GM12878 (cell line): ENCODE data around the gene SUFU. TPM values are rescaled to one million over a fixed set of nuclear protein-coding genes. Genes with fewer than 3 reads are reported as not detected.

Source experiments
- ATAC-seq: fragments of 200-7000 bp; cut with Tn5 transposase; 3 replicates; pipeline ENCODE4 v1.9.1; 2020; ENCODE audit warnings: mild to moderate bottlenecking, moderate library complexity
- BruUV-seq: library from RNA; stranded (reverse); fragments of 400-500 nt; replicated peaks from 2 replicates; lab custom pipeline; 2021; lab: Mats Ljungman, UMichigan
- CTCF ChIA-PET: fragments of 300-600 bp; sonication (Branson Sonifier 250); formaldehyde crosslinking; extraction: SDS; loops from one replicate; lab custom pipeline; 2021; ENCODE audit warnings: inconsistent platforms; lab: Yijun Ruan, JAX
- POLR2A ChIA-PET: fragments of 350-600 bp; formaldehyde crosslinking; extraction: SDS; loops from one replicate; lab custom pipeline; 2021; ENCODE audit warnings: inconsistent platforms; lab: Charles Lee
- RAD21 ChIA-PET: fragments of 300-600 bp; sonication (Branson Sonifier 250); formaldehyde crosslinking; loops from one replicate; lab custom pipeline; 2023; ENCODE audit warnings: antibody characterized with exemption; ENCODE audit not compliant: unreplicated experiment; lab: Charles Lee
- SMC1A ChIA-PET: fragments of 300-600 bp; sonication (Branson Sonifier 250); formaldehyde crosslinking; loops from one replicate; lab custom pipeline; 2023; ENCODE audit not compliant: unreplicated experiment, uncharacterized antibody; lab: Charles Lee
- DNase-seq: peaks from one replicate; pipeline ENCODE4 v3.0.0-alpha.2; 2011; ENCODE audit warnings: low read depth, low spot score
- FAIRE-seq: peaks from 3 replicates; lab custom pipeline; 2011; peaks lifted over from hg19 to GRCh38; lab: Jason Lieb, UNC
- H2AFZ ChIP-seq: 2 replicates; pipeline ENCODE4 v1.6.0; 2011; ENCODE audit warnings: low read depth, low read length, control low read depth; ENCODE audit not compliant: control insufficient read depth
- H3K27ac ChIP-seq: 2 replicates; pipeline ENCODE4 v1.5.1; 2011; ENCODE audit warnings: control low read depth; ENCODE audit not compliant: control insufficient read depth, insufficient read depth
- H3K27me3 ChIP-seq, 2 experiments: replicated peaks in 1 of 2; 2 replicates each; pipeline versions ENCODE4 v1.6.0 to v1.6.1; 2011; ENCODE audit warnings: low read length in 1 of 2; ENCODE audit not compliant: control insufficient read depth in 2 of 2, insufficient read depth in 2 of 2
- H3K36me3 ChIP-seq, 2 experiments: 2 replicates each; pipeline ENCODE4 v1.5.1; 2011; ENCODE audit warnings: low read length in 1 of 2; ENCODE audit not compliant: control insufficient read depth in 2 of 2, insufficient read depth in 2 of 2
- H3K4me1 ChIP-seq: 2 replicates; pipeline ENCODE4 v1.6.1; 2011; ENCODE audit warnings: mild to moderate bottlenecking, low read length, moderate library complexity, mixed read lengths; ENCODE audit not compliant: control insufficient read depth, insufficient read depth
- H3K4me2 ChIP-seq: 2 replicates; pipeline ENCODE4 v1.6.0; 2011; ENCODE audit warnings: control low read depth; ENCODE audit not compliant: control insufficient read depth, insufficient read depth
- H3K4me3 ChIP-seq: fragments of 200-600 bp; sonication (generic); 2 replicates; pipeline ENCODE4 v1.5.1; 2016
- H3K79me2 ChIP-seq: 2 replicates; pipeline ENCODE4 v1.6.0; 2011; ENCODE audit warnings: low read length; ENCODE audit not compliant: control insufficient read depth, insufficient read depth
- H3K9ac ChIP-seq: 2 replicates; pipeline ENCODE4 v1.8.0; 2011; ENCODE audit warnings: low read length, control low read depth, mixed read lengths; ENCODE audit not compliant: control insufficient read depth, insufficient read depth
- H3K9me3 ChIP-seq: replicated peaks from 3 replicates; pipeline ENCODE4 v1.5.1; 2011; ENCODE audit warnings: mild to moderate bottlenecking, low read length; ENCODE audit not compliant: control insufficient read depth, insufficient read depth
- H4K20me1 ChIP-seq: 2 replicates; pipeline ENCODE4 v1.6.0; 2011; ENCODE audit not compliant: control insufficient read depth, insufficient read depth
- HDAC2 ChIP-seq: fragments of 200-600 bp; sonication (generic); IDR thresholded peaks from 2 replicates; pipeline ENCODE4 v1.6.1; 2017
- HDAC6 ChIP-seq: fragments of 200-600 bp; sonication (generic); IDR thresholded peaks from one replicate; pipeline ENCODE4 v1.8.0; 2017; ENCODE audit warnings: antibody characterized with exemption; ENCODE audit not compliant: unreplicated experiment
- IRF3 ChIP-seq: fragments of 450-650 bp; IDR thresholded peaks from 2 replicates; pipeline ENCODE4 v1.6.1; 2014; ENCODE audit warnings: mild to moderate bottlenecking
- JUNB ChIP-seq: IDR thresholded peaks from 2 replicates; pipeline ENCODE4 v1.6.1; 2016; ENCODE audit warnings: antibody characterized with exemption, mild to moderate bottlenecking
- MTA2 ChIP-seq: fragments of 450-650 bp; IDR thresholded peaks from 2 replicates; pipeline ENCODE4 v1.6.1; 2016; ENCODE audit warnings: low read depth, mild to moderate bottlenecking, moderate library complexity
- MTA3 ChIP-seq: IDR thresholded peaks from 2 replicates; pipeline ENCODE4 v1.6.1; 2012; ENCODE audit warnings: low read length, inconsistent platforms, borderline replicate concordance
- PAX5 ChIP-seq: IDR thresholded peaks from 2 replicates; pipeline ENCODE4 v1.6.1; 2011; ENCODE audit warnings: low read depth, low read length, borderline replicate concordance
- PML ChIP-seq: IDR thresholded peaks from 2 replicates; pipeline ENCODE4 v1.6.1; 2012; ENCODE audit warnings: low read length, inconsistent platforms
- SUPT20H ChIP-seq: IDR thresholded peaks from 2 replicates; pipeline ENCODE4 v1.6.1; 2011; ENCODE audit warnings: low read depth, mild to moderate bottlenecking, low read length, moderate library complexity, borderline replicate concordance; ENCODE audit not compliant: control insufficient read depth
- TCF12 ChIP-seq: IDR thresholded peaks from 2 replicates; pipeline ENCODE4 v1.6.1; 2011; ENCODE audit warnings: low read depth, mild to moderate bottlenecking, low read length
- WGBS: methylation state at CpG from one replicate; pipeline ENCODE4 v1.1.6; 2016; ENCODE audit warnings: low lambda C conversion rate; ENCODE audit not compliant: insufficient replicate concordance, insufficient coverage; ENCODE audit errors: missing lambda C conversion rate; 5-methylcytosine and 5-hydroxymethylcytosine counted together
- in situ Hi-C: fragments of 300-500 bp; cut with MboI; formaldehyde crosslinking; loops from 9 replicates; pipeline ENCODE4 v1.14.3; 2018; ENCODE audit warnings: mixed read lengths
- intact Hi-C: fragments of 100-400 bp; cut with micrococcal nuclease; formaldehyde crosslinking; loops from one replicate; pipeline ENCODE4 v1.14.2; 2022; ENCODE audit not compliant: unreplicated experiment
- polyA plus RNA-seq, 11 experiments: library from polyadenylated mRNA; depleted of rRNA in 4 of 11; unstranded in 6 of 11; stranded (reverse) in 5 of 11; fragments of >200 nt; fragmentation: Nextera tagmentation in 4 of 11; fragmentation: Illumina TruSeq in 1 of 11; extraction: Ambion mirVana in 4 of 11; extraction: Trizol in 1 of 11; gene quantifications; 1 replicate in 1 of 11; 2 replicates in 10 of 11; pipeline versions ENCODE4 v1.2.1 to v1.2.3, GENCODE V29; 2011 to 2016; ENCODE audit warnings: inconsistent platforms in 2 of 11, missing spikeins in 2 of 11, low read depth in 1 of 11
- total RNA-seq, 4 experiments: library from RNA; depleted of rRNA in 3 of 4; stranded (reverse); fragments of >200 nt in 3 of 4; fragmentation: Illumina TruSeq in 1 of 4; extraction: Trizol in 1 of 4; gene quantifications; 2 replicates each; pipeline versions ENCODE4 v1.2.1 to v1.2.3, GENCODE V29; 2013 to 2021

Gene SUFU
- total and polyA plus RNA-seq, 10 of the 15 experiments (the other 5 are each of a cell fraction or from before 2014, with no cell fraction given), result 0.68 to 7.7 (median 2.4) TPM

- DNase-seq, result no peak
- CTCF ChIA-PET, result no interaction called here
- H3K27me3 ChIP-seq, result no peaks in the 10 kb centered on the region
- H3K36me3 ChIP-seq, result peaks cover 2 to 5% of the 10 kb centered on the region in 2 experiments; a peak in 3 of 4 replicates
- no TSS peak for BruUV-seq
- SMC1A ChIA-PET, result no interaction called here
- H3K27ac ChIP-seq, result no peak overlapping the region
- TF ChIP-seq MTA2 (no peak), HDAC6 (no peak)
- intact Hi-C loops, result no loop called here
- POLR2A ChIA-PET, result interaction anchor here (0.6 to 1.3 kb wide), 3 partner anchors 9 to 397 kb away, joined by 4 to 6 read pairs (median 5); no protein-coding TSS in a partner anchor
- no peaks in the 10 kb centered on the region for H3K79me2 ChIP-seq
- FAIRE-seq, result no peak
- RAD21 ChIA-PET, result no interaction called here
- no peak overlapping the region for H2AFZ ChIP-seq
- no peak overlapping the region for H3K9ac ChIP-seq
- no peaks in the 10 kb centered on the region for H3K9me3 ChIP-seq
- 0 out of 2 replicates have a peak, but pooled peaks cover 3% of the 10 kb centered on the region for H3K4me1 ChIP-seq
- H4K20me1 ChIP-seq, result no peaks in the 10 kb centered on the region
- H3K4me2 ChIP-seq, result no peak overlapping the region
- no peak overlapping the region for H3K4me3 ChIP-seq
- in situ Hi-C loops, result no loop called here
- ATAC-seq, result no peak
- 90% methylated on average over 8 of the region's 8 CpGs for WGBS
These were observed 114.0 kb downstream of the SUFU start for GRCh38 chr10:102617816-102618215.

GRCh38 chr10:102619281-102619981, 115.7 kb downstream of the SUFU start:
- intact Hi-C loops, result no loop called here
- H3K4me3 ChIP-seq, result no peak overlapping the region
- in situ Hi-C loops, result no loop called here
- ATAC-seq (no peak), FAIRE-seq (no peak), DNase-seq (no peak)
- no TSS peak for BruUV-seq
- no peak overlapping the region for H3K4me2 ChIP-seq
- peaks cover 2 to 5% of the 10 kb centered on the region in 2 experiments; a peak in 3 of 4 replicates for H3K36me3 ChIP-seq
- SMC1A ChIA-PET, result interaction anchor here (1.1 kb wide), 1 partner anchor 54 kb away, joined by 3 read pairs; no protein-coding TSS in a partner anchor
- RAD21 ChIA-PET, result interaction anchor here (0.9 to 1.3 kb wide), 2 partner anchors 13 to 15 kb away, joined by 3 read pairs; no protein-coding TSS in a partner anchor
- POLR2A ChIA-PET, result interaction anchor here (0.6 kb wide), 1 partner anchor 153 kb away, joined by 3 read pairs; no protein-coding TSS in a partner anchor
- WGBS, result 84% methylated on average over 14 of the region's 14 CpGs
- 0 out of 2 replicates have a peak, but pooled peaks cover 3% of the 10 kb centered on the region for H3K4me1 ChIP-seq
- CTCF ChIA-PET, result interaction anchor here (1.0 kb wide), 1 partner anchor 23 kb away, joined by 3 read pairs; no protein-coding TSS in a partner anchor
- H3K27me3 ChIP-seq, result no peaks in the 10 kb centered on the region
- no peaks in the 10 kb centered on the region for H4K20me1 ChIP-seq
- no peak overlapping the region for H3K27ac ChIP-seq
- no peak overlapping the region for H3K9ac ChIP-seq
- no peaks in the 10 kb centered on the region for H3K79me2 ChIP-seq
- TF ChIP-seq MTA2 (no peak), TCF12 (no peak), SUPT20H (no peak), JUNB (no peak), PAX5 (no peak), PML (no peak), MTA3 (no peak), HDAC2 (no peak), IRF3 (no peak)
- TF ChIP-seq, all 136 proteins: peak for 0
- H2AFZ ChIP-seq, result no peak overlapping the region
- no peaks in the 10 kb centered on the region for H3K9me3 ChIP-seq
